GM12878 (cell line): ENCODE data around the gene NLRC5. TPM values are rescaled to one million over a fixed set of nuclear protein-coding genes. Genes with fewer than 3 reads are reported as not detected.

Experiments used
- ATAC-seq: fragments of 200-7000 bp; cut with Tn5 transposase; 3 replicates; pipeline ENCODE4 v1.9.1; 2020; ENCODE audit warnings: mild to moderate bottlenecking, moderate library complexity
- BruUV-seq: library from RNA; stranded (reverse); fragments of 400-500 nt; replicated peaks from 2 replicates; lab custom pipeline; 2021; lab: Mats Ljungman, UMichigan
- CTCF ChIA-PET: fragments of 300-600 bp; sonication (Branson Sonifier 250); formaldehyde crosslinking; extraction: SDS; loops from one replicate; lab custom pipeline; 2021; ENCODE audit warnings: inconsistent platforms; lab: Yijun Ruan, JAX
- POLR2A ChIA-PET: fragments of 350-600 bp; formaldehyde crosslinking; extraction: SDS; loops from one replicate; lab custom pipeline; 2021; ENCODE audit warnings: inconsistent platforms; lab: Charles Lee
- RAD21 ChIA-PET: fragments of 300-600 bp; sonication (Branson Sonifier 250); formaldehyde crosslinking; loops from one replicate; lab custom pipeline; 2023; ENCODE audit warnings: antibody characterized with exemption; ENCODE audit not compliant: unreplicated experiment; lab: Charles Lee
- SMC1A ChIA-PET: fragments of 300-600 bp; sonication (Branson Sonifier 250); formaldehyde crosslinking; loops from one replicate; lab custom pipeline; 2023; ENCODE audit not compliant: unreplicated experiment, uncharacterized antibody; lab: Charles Lee
- DNase-seq: peaks from one replicate; pipeline ENCODE4 v3.0.0-alpha.2; 2011; ENCODE audit warnings: low read depth, low spot score
- FAIRE-seq: peaks from 3 replicates; lab custom pipeline; 2011; peaks lifted over from hg19 to GRCh38; lab: Jason Lieb, UNC
- H2AFZ ChIP-seq: 2 replicates; pipeline ENCODE4 v1.6.0; 2011; ENCODE audit warnings: low read depth, low read length, control low read depth; ENCODE audit not compliant: control insufficient read depth
- H3K27ac ChIP-seq: 2 replicates; pipeline ENCODE4 v1.5.1; 2011; ENCODE audit warnings: control low read depth; ENCODE audit not compliant: control insufficient read depth, insufficient read depth
- H3K27me3 ChIP-seq, 2 experiments: replicated peaks in 1 of 2; 2 replicates each; pipeline versions ENCODE4 v1.6.0 to v1.6.1; 2011; ENCODE audit warnings: low read length in 1 of 2; ENCODE audit not compliant: control insufficient read depth in 2 of 2, insufficient read depth in 2 of 2
- H3K36me3 ChIP-seq, 2 experiments: 2 replicates each; pipeline ENCODE4 v1.5.1; 2011; ENCODE audit warnings: low read length in 1 of 2; ENCODE audit not compliant: control insufficient read depth in 2 of 2, insufficient read depth in 2 of 2
- H3K4me1 ChIP-seq: 2 replicates; pipeline ENCODE4 v1.6.1; 2011; ENCODE audit warnings: mild to moderate bottlenecking, low read length, moderate library complexity, mixed read lengths; ENCODE audit not compliant: control insufficient read depth, insufficient read depth
- H3K4me2 ChIP-seq: 2 replicates; pipeline ENCODE4 v1.6.0; 2011; ENCODE audit warnings: control low read depth; ENCODE audit not compliant: control insufficient read depth, insufficient read depth
- H3K4me3 ChIP-seq: fragments of 200-600 bp; sonication (generic); 2 replicates; pipeline ENCODE4 v1.5.1; 2016
- H3K79me2 ChIP-seq: 2 replicates; pipeline ENCODE4 v1.6.0; 2011; ENCODE audit warnings: low read length; ENCODE audit not compliant: control insufficient read depth, insufficient read depth
- H3K9ac ChIP-seq: 2 replicates; pipeline ENCODE4 v1.8.0; 2011; ENCODE audit warnings: low read length, control low read depth, mixed read lengths; ENCODE audit not compliant: control insufficient read depth, insufficient read depth
- H3K9me3 ChIP-seq: replicated peaks from 3 replicates; pipeline ENCODE4 v1.5.1; 2011; ENCODE audit warnings: mild to moderate bottlenecking, low read length; ENCODE audit not compliant: control insufficient read depth, insufficient read depth
- H4K20me1 ChIP-seq: 2 replicates; pipeline ENCODE4 v1.6.0; 2011; ENCODE audit not compliant: control insufficient read depth, insufficient read depth
- IKZF2 ChIP-seq, 2 experiments: fragments of 450-650 bp; IDR thresholded peaks; 2 replicates each; pipeline ENCODE4 v1.6.1; 2017; ENCODE audit warnings: mild to moderate bottlenecking in 2 of 2, moderate library complexity in 2 of 2
- MEF2B ChIP-seq: fragments of 450-650 bp; IDR thresholded peaks from 2 replicates; pipeline ENCODE4 v1.6.1; 2018; ENCODE audit warnings: mild to moderate bottlenecking, moderate library complexity; ENCODE audit not compliant: partially characterized antibody, poor library complexity, severe bottlenecking
- MTA3 ChIP-seq: IDR thresholded peaks from 2 replicates; pipeline ENCODE4 v1.6.1; 2012; ENCODE audit warnings: low read length, inconsistent platforms, borderline replicate concordance
- RAD51 ChIP-seq: fragments of 450-650 bp; IDR thresholded peaks from 2 replicates; pipeline ENCODE4 v1.6.1; 2016; ENCODE audit warnings: moderate library complexity, mild to moderate bottlenecking, inconsistent platforms
- WGBS: methylation state at CpG from one replicate; pipeline ENCODE4 v1.1.6; 2016; ENCODE audit warnings: low lambda C conversion rate; ENCODE audit not compliant: insufficient replicate concordance, insufficient coverage; ENCODE audit errors: missing lambda C conversion rate; 5-methylcytosine and 5-hydroxymethylcytosine counted together
- in situ Hi-C: fragments of 300-500 bp; cut with MboI; formaldehyde crosslinking; loops from 9 replicates; pipeline ENCODE4 v1.14.3; 2018; ENCODE audit warnings: mixed read lengths
- intact Hi-C: fragments of 100-400 bp; cut with micrococcal nuclease; formaldehyde crosslinking; loops from one replicate; pipeline ENCODE4 v1.14.2; 2022; ENCODE audit not compliant: unreplicated experiment
- polyA plus RNA-seq, 11 experiments: library from polyadenylated mRNA; depleted of rRNA in 4 of 11; unstranded in 6 of 11; stranded (reverse) in 5 of 11; fragments of >200 nt; fragmentation: Nextera tagmentation in 4 of 11; fragmentation: Illumina TruSeq in 1 of 11; extraction: Ambion mirVana in 4 of 11; extraction: Trizol in 1 of 11; gene quantifications; 1 replicate in 1 of 11; 2 replicates in 10 of 11; pipeline versions ENCODE4 v1.2.1 to v1.2.3, GENCODE V29; 2011 to 2016; ENCODE audit warnings: inconsistent platforms in 2 of 11, missing spikeins in 2 of 11, low read depth in 1 of 11
- total RNA-seq, 4 experiments: library from RNA; depleted of rRNA in 3 of 4; stranded (reverse); fragments of >200 nt in 3 of 4; fragmentation: Illumina TruSeq in 1 of 4; extraction: Trizol in 1 of 4; gene quantifications; 2 replicates each; pipeline versions ENCODE4 v1.2.1 to v1.2.3, GENCODE V29; 2013 to 2021
- TF ChIP-seq, protein P1 (sequence below): fragments of 450-650 bp; IDR thresholded peaks from 2 replicates; pipeline ENCODE4 v1.6.1; 2017; ENCODE audit warnings: mild to moderate bottlenecking, moderate library complexity
- TF ChIP-seq, protein P2 (sequence below): fragments of 450-650 bp; IDR thresholded peaks from 2 replicates; pipeline ENCODE4 v1.6.1; 2017; ENCODE audit warnings: mild to moderate bottlenecking, moderate library complexity

Gene NLRC5
- total and polyA plus RNA-seq, 10 of the 15 experiments (the other 5 are each of a cell fraction or from before 2014, with no cell fraction given), result 13.1 to 105 (median 57.3) TPM

DNA sequence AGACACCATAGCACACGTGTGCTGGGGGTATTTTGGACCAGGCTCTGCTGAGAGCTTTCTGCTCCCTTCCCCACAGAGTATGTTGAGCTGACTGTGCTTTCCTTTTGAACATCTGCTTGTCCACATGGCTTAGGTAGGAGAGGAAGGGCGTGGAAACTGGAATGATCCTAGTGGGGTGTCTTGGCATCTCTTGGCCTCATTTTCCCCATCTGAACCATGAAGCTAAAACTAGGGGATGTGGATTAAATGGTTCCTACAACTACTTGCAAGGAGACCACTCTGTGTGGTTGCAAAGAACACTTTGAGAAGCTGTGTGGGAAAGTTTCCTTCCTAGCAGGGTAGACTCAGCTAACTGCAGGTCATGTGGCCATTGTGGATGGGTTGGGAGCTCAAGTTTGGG lies 6.7 kb upstream of the NLRC5 start:
- Histone ChIP-seq H3K27ac (peak overlapping the region; percentile 23), H3K36me3 (no peaks in the 10 kb centered on the region), H4K20me1 (no peaks in the 10 kb centered on the region), H3K4me2 (0 out of 2 replicates have a peak overlapping the region, but pooled peaks have one; percentile 8), H3K79me2 (peaks cover 9% of the 10 kb centered on the region), H2AFZ (no peak overlapping the region), H3K4me1 (peaks cover 49% of the 10 kb centered on the region), H3K27me3 (no peaks in the 10 kb centered on the region), H3K4me3 (no peak overlapping the region), H3K9me3 (no peaks in the 10 kb centered on the region), H3K9ac (no peak overlapping the region)
- CTCF ChIA-PET, result interaction anchor here (1.1 to 19.4 kb wide), 8 partner anchors 9 to 63 kb away, joined by 5 to 420 read pairs (median 6); partner anchors contain the start of genes CETP and HERPUD1
- TF ChIP-seq MEF2B, result peak; percentile 9
- peak in 1 of 2 experiments; percentile 4; a peak in 1 of 4 replicates for TF ChIP-seq IKZF2 (IDR thresholded peaks at IDR 0.05)
- TF ChIP-seq RAD51, result peak; percentile 54; the same call in 1 of the 2 replicates
- TF ChIP-seq MTA3, result no peak
- TF ChIP-seq, protein P1, sequence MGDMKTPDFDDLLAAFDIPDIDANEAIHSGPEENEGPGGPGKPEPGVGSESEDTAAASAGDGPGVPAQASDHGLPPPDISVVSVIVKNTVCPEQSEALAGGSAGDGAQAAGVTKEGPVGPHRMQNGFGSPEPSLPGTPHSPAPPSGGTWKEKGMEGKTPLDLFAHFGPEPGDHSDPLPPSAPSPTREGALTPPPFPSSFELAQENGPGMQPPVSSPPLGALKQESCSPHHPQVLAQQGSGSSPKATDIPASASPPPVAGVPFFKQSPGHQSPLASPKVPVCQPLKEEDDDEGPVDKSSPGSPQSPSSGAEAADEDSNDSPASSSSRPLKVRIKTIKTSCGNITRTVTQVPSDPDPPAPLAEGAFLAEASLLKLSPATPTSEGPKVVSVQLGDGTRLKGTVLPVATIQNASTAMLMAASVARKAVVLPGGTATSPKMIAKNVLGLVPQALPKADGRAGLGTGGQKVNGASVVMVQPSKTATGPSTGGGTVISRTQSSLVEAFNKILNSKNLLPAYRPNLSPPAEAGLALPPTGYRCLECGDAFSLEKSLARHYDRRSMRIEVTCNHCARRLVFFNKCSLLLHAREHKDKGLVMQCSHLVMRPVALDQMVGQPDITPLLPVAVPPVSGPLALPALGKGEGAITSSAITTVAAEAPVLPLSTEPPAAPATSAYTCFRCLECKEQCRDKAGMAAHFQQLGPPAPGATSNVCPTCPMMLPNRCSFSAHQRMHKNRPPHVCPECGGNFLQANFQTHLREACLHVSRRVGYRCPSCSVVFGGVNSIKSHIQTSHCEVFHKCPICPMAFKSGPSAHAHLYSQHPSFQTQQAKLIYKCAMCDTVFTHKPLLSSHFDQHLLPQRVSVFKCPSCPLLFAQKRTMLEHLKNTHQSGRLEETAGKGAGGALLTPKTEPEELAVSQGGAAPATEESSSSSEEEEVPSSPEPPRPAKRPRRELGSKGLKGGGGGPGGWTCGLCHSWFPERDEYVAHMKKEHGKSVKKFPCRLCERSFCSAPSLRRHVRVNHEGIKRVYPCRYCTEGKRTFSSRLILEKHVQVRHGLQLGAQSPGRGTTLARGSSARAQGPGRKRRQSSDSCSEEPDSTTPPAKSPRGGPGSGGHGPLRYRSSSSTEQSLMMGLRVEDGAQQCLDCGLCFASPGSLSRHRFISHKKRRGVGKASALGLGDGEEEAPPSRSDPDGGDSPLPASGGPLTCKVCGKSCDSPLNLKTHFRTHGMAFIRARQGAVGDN, result peak; percentile 78
- TF ChIP-seq, protein P2, sequence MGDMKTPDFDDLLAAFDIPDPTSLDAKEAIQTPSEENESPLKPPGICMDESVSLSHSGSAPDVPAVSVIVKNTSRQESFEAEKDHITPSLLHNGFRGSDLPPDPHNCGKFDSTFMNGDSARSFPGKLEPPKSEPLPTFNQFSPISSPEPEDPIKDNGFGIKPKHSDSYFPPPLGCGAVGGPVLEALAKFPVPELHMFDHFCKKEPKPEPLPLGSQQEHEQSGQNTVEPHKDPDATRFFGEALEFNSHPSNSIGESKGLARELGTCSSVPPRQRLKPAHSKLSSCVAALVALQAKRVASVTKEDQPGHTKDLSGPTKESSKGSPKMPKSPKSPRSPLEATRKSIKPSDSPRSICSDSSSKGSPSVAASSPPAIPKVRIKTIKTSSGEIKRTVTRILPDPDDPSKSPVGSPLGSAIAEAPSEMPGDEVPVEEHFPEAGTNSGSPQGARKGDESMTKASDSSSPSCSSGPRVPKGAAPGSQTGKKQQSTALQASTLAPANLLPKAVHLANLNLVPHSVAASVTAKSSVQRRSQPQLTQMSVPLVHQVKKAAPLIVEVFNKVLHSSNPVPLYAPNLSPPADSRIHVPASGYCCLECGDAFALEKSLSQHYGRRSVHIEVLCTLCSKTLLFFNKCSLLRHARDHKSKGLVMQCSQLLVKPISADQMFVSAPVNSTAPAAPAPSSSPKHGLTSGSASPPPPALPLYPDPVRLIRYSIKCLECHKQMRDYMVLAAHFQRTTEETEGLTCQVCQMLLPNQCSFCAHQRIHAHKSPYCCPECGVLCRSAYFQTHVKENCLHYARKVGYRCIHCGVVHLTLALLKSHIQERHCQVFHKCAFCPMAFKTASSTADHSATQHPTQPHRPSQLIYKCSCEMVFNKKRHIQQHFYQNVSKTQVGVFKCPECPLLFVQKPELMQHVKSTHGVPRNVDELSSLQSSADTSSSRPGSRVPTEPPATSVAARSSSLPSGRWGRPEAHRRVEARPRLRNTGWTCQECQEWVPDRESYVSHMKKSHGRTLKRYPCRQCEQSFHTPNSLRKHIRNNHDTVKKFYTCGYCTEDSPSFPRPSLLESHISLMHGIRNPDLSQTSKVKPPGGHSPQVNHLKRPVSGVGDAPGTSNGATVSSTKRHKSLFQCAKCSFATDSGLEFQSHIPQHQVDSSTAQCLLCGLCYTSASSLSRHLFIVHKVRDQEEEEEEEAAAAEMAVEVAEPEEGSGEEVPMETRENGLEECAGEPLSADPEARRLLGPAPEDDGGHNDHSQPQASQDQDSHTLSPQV, result peak; percentile 59; the same call in 1 of the 2 replicates
- intact Hi-C loops (no loop called here), in situ Hi-C loops (no loop called here)
- no TSS peak for BruUV-seq
- no peak for FAIRE-seq
- WGBS, result 63% methylated on average over 2 of the region's 2 CpGs
- SMC1A ChIA-PET, result interaction anchor here (5.4 to 31.6 kb wide), 5 partner anchors 11 to 63 kb away, joined by 45 to 604 read pairs (median 111); partner anchors contain the start of gene CETP
- no peak for ATAC-seq
- RAD21 ChIA-PET, result interaction anchor here (1.3 to 22.4 kb wide), 6 partner anchors 15 to 62 kb away, joined by 4 to 473 read pairs (median 48); partner anchors contain the start of gene CETP
- POLR2A ChIA-PET, result interaction anchor here (0.9 to 15.9 kb wide), 12 partner anchors 12 to 184 kb away, joined by 3 to 343 read pairs (median 6); no protein-coding TSS in a partner anchor
- DNase-seq, result no peak
